GM23338 (cell line): ENCODE data around the gene NPFF. TPM values are rescaled to one million over a fixed set of nuclear protein-coding genes. Genes with fewer than 3 reads are reported as not detected.

ENCODE experiments used
- polyA plus RNA-seq: library from polyadenylated mRNA; unstranded; fragments of >200 nt; fragmentation: Nextera tagmentation; extraction: Ambion mirVana; gene quantifications from 2 replicates; pipeline ENCODE4 v1.2.1, GENCODE V29; 2016
- small RNA-seq: library from RNA; depleted of rRNA; stranded (forward); fragments of <200 nt; gene quantifications from one replicate; pipeline ENCODE3, GENCODE V24; 2014; ENCODE audit warnings: low replicate concordance
- total RNA-seq: library from RNA; depleted of rRNA; stranded (reverse); fragments of >200 nt; shearing (Covaris generic); gene quantifications from 2 replicates; pipeline ENCODE4 v1.2.3, GENCODE V29; 2014; rRNA removed

The NPFF gene
- total and polyA plus RNA-seq, 2 experiments from 2014 or later, result 0.69 to 0.71 TPM

Small RNA genes lying within 50 kb of the gene (small RNA-seq; reads per million reads assigned to genes)
- gene AC023509.3, result not detected

Other genes with a start within 250 kb of the NPFF start
- 39.6 and 56.5 TPM in 2 replicates for gene ESPL1, start 239.2 kb downstream of the NPFF start, total RNA-seq
- gene ESPL1, start 239.2 kb downstream of the NPFF start, polyA plus RNA-seq, result 12.7 and 13.2 TPM in 2 replicates
- 199 and 225 TPM in 2 replicates for gene PFDN5, start 211.9 kb downstream of the NPFF start, total RNA-seq
- 567 and 586 TPM in 2 replicates for gene PFDN5, start 211.9 kb downstream of the NPFF start, polyA plus RNA-seq
- 65.0 and 66.5 TPM in 2 replicates for gene MYG1, start 207.8 kb downstream of the NPFF start, total RNA-seq
- 94.2 and 100.0 TPM in 2 replicates for gene MYG1, start 207.8 kb downstream of the NPFF start, polyA plus RNA-seq
- 77.7 and 81.7 TPM in 2 replicates for gene AAAS, start 185.9 kb downstream of the NPFF start, total RNA-seq
- gene AAAS, start 185.9 kb downstream of the NPFF start, polyA plus RNA-seq, result 36.7 and 40.4 TPM in 2 replicates
- 0.04 and 0.17 TPM in 2 replicates for gene SP7, start 171.1 kb downstream of the NPFF start, total RNA-seq
- gene SP7, start 171.1 kb downstream of the NPFF start, polyA plus RNA-seq, result 0.16 TPM in 1 of 2 replicates, not detected in the other
- 68.4 and 73.3 TPM in 2 replicates for gene SP1, start 127.3 kb downstream of the NPFF start, total RNA-seq
- gene SP1, start 127.3 kb downstream of the NPFF start, polyA plus RNA-seq, result 10.6 and 11.1 TPM in 2 replicates
- gene AMHR2, start 83.6 kb downstream of the NPFF start, total RNA-seq, result 0.24 TPM in 1 of 2 replicates, not detected in the other
- not detected in 2 replicates for gene AMHR2, start 83.6 kb downstream of the NPFF start, polyA plus RNA-seq
- gene PRR13, start 65.8 kb downstream of the NPFF start, total RNA-seq, result 70.5 and 120 TPM in 2 replicates
- 302 and 303 TPM in 2 replicates for gene PRR13, start 65.8 kb downstream of the NPFF start, polyA plus RNA-seq
- gene PCBP2, start 55.4 kb downstream of the NPFF start, total RNA-seq, result 676 and 713 TPM in 2 replicates
- gene PCBP2, start 55.4 kb downstream of the NPFF start, polyA plus RNA-seq, result 397 and 473 TPM in 2 replicates
- gene MAP3K12, start 8.0 kb downstream of the NPFF start, total RNA-seq, result 15.6 and 17.9 TPM in 2 replicates
- gene MAP3K12, start 8.0 kb downstream of the NPFF start, polyA plus RNA-seq, result 6.6 and 7.9 TPM in 2 replicates
- gene TARBP2, start 6.2 kb downstream of the NPFF start, total RNA-seq, result 55.7 and 83.4 TPM in 2 replicates
- gene TARBP2, start 6.2 kb downstream of the NPFF start, polyA plus RNA-seq, result 52.1 and 57.0 TPM in 2 replicates
- 13.2 and 13.9 TPM in 2 replicates for gene ATF7, start 118.9 kb upstream of the NPFF start, total RNA-seq
- 16.3 and 16.6 TPM in 2 replicates for gene ATF7, start 118.9 kb upstream of the NPFF start, polyA plus RNA-seq
- 362 and 393 TPM in 2 replicates for gene ATP5MC2, start 168.6 kb upstream of the NPFF start, total RNA-seq
- 815 and 821 TPM in 2 replicates for gene ATP5MC2, start 168.6 kb upstream of the NPFF start, polyA plus RNA-seq
- 20.4 and 21.3 TPM in 2 replicates for gene CALCOCO1, start 220.0 kb upstream of the NPFF start, total RNA-seq
- 4.6 and 6.5 TPM in 2 replicates for gene CALCOCO1, start 220.0 kb upstream of the NPFF start, polyA plus RNA-seq
- gene CISTR, start 244.5 kb upstream of the NPFF start, total RNA-seq, result not detected in 2 replicates
- gene CISTR, start 244.5 kb upstream of the NPFF start, polyA plus RNA-seq, result not detected in 2 replicates